HepG2 (cell line): ENCODE data around the gene RER1. TPM values are rescaled to one million over a fixed set of nuclear protein-coding genes. Genes with fewer than 3 reads are reported as not detected.

ENCODE experiments used
- ATAC-seq: fragments of 200-7000 bp; cut with Tn5 transposase; 3 replicates; pipeline ENCODE4 v1.9.1; 2020; ENCODE audit warnings: mild to moderate bottlenecking, moderate library complexity
- BruUV-seq: library from RNA; stranded (reverse); fragments of 400-500 nt; replicated peaks from 2 replicates; lab custom pipeline; 2021; lab: Mats Ljungman, UMichigan
- CTCF ChIA-PET: fragments of 300-600 bp; formaldehyde crosslinking; extraction: SDS; loops from one replicate; lab custom pipeline; 2021; ENCODE audit warnings: low total read pairs, inconsistent platforms, low intra/inter-chr PET ratio; lab: Yijun Ruan, JAX
- POLR2A ChIA-PET: fragments of 350-600 bp; sonication (Branson Sonifier 250); formaldehyde crosslinking; loops from one replicate; lab custom pipeline; 2020; ENCODE audit warnings: antibody characterized with exemption, inconsistent platforms; lab: Yijun Ruan, JAX
- DNase-seq: peaks from one replicate; pipeline ENCODE4 v3.0.0-alpha.2; 2015; ENCODE audit warnings: low spot score
- FAIRE-seq: peaks from 3 replicates; lab custom pipeline; 2011; peaks lifted over from hg19 to GRCh38; lab: Jason Lieb, UNC
- H2AFZ ChIP-seq: one replicate; pipeline ENCODE4 v1.6.1; 2011; ENCODE audit warnings: low read length, inconsistent platforms
- H3K27ac ChIP-seq: fragments of 300-600 bp; 3 replicates; pipeline ENCODE4 v1.8.0; 2011; ENCODE audit warnings: mixed run types, mild to moderate bottlenecking, mixed read lengths, low read length, inconsistent platforms; ENCODE audit not compliant: insufficient read depth; ENCODE audit errors: extremely low read length
- H3K27me3 ChIP-seq, 2 experiments: fragments of 200-600 bp in 1 of 2; 2 replicates in 1 of 2; 3 replicates in 1 of 2; pipeline versions ENCODE4 v1.6.0 to v1.8.0; 2011; ENCODE audit warnings: low read length in 2 of 2, mild to moderate bottlenecking in 2 of 2, moderate library complexity in 2 of 2, inconsistent platforms in 1 of 2; ENCODE audit not compliant: insufficient read depth in 2 of 2, control insufficient read depth in 1 of 2
- H3K36me3 ChIP-seq, 2 experiments: fragments of 200-600 bp in 1 of 2; replicated peaks in 1 of 2; 2 replicates in 1 of 2; 3 replicates in 1 of 2; pipeline versions ENCODE4 v1.5.1 to v1.8.0; 2011; ENCODE audit warnings: low read length in 2 of 2, inconsistent platforms in 1 of 2; ENCODE audit not compliant: insufficient read depth in 2 of 2, control insufficient read depth in 1 of 2
- H3K4me1 ChIP-seq: 2 replicates; pipeline ENCODE4 v1.5.1; 2012; ENCODE audit warnings: low read length, inconsistent platforms; ENCODE audit not compliant: insufficient read depth
- H3K4me2 ChIP-seq: 2 replicates; pipeline ENCODE4 v1.6.0; 2011; ENCODE audit warnings: low read depth, low read length, inconsistent platforms
- H3K4me3 ChIP-seq, 3 experiments: fragments of 200-600 bp in 1 of 3; sonication (generic), shearing (Covaris generic) in 1 of 3; replicated peaks in 1 of 3; 2 replicates each; pipeline ENCODE4 v1.5.1; 2011 to 2016; ENCODE audit warnings: low read length in 3 of 3, inconsistent platforms in 2 of 3, low read depth in 2 of 3, mild to moderate bottlenecking in 2 of 3, control low read depth in 1 of 3, mixed read lengths in 1 of 3; ENCODE audit not compliant: insufficient read depth in 1 of 3
- H3K79me2 ChIP-seq: one replicate; pipeline ENCODE4 v1.6.1; 2011; ENCODE audit warnings: low read length, inconsistent platforms; ENCODE audit not compliant: insufficient read depth
- H3K9ac ChIP-seq: 2 replicates; pipeline ENCODE4 v1.6.0; 2011; ENCODE audit warnings: mild to moderate bottlenecking, low read depth, low read length, inconsistent platforms; ENCODE audit not compliant: insufficient read depth
- H3K9me3 ChIP-seq: 2 replicates; pipeline ENCODE4 v1.5.1; 2012; ENCODE audit warnings: mild to moderate bottlenecking, low read length
- H4K20me1 ChIP-seq: 2 replicates; pipeline ENCODE4 v1.6.0; 2011; ENCODE audit warnings: inconsistent platforms, mild to moderate bottlenecking, low read length, moderate library complexity; ENCODE audit not compliant: insufficient read depth
- AHDC1 ChIP-seq: sonication (generic); formaldehyde crosslinking; IDR thresholded peaks from 2 replicates; pipeline ENCODE4 v1.5.1; 2020; ENCODE audit warnings: mild to moderate bottlenecking, missing genetic modification reagents, borderline replicate concordance
- ATF1 ChIP-seq: IDR thresholded peaks from 2 replicates; pipeline ENCODE4 v1.6.1; 2016; ENCODE audit warnings: mild to moderate bottlenecking, control low read depth
- CAMTA2 ChIP-seq: sonication (generic); formaldehyde crosslinking; IDR thresholded peaks from 2 replicates; pipeline ENCODE4 v1.4.0; 2020; ENCODE audit warnings: mild to moderate bottlenecking, missing genetic modification reagents, borderline replicate concordance
- CREB1 ChIP-seq, 2 experiments: fragments of 450-650 bp in 1 of 2; IDR thresholded peaks; 2 replicates each; pipeline ENCODE4 v1.6.1; 2016 to 2017; ENCODE audit warnings: control low read depth in 1 of 2, mild to moderate bottlenecking in 1 of 2, missing compliant biosample characterization in 1 of 2, missing genetic modification characterization in 1 of 2
- GMEB2 ChIP-seq: IDR thresholded peaks from 2 replicates; pipeline ENCODE4 v1.6.1; 2016; ENCODE audit warnings: missing biosample characterization, missing genetic modification reagents, low read depth
- SAFB2 ChIP-seq: sonication (generic); formaldehyde crosslinking; IDR thresholded peaks from 2 replicates; pipeline ENCODE4 v1.5.1; 2020; ENCODE audit warnings: missing genetic modification reagents, low read depth, mild to moderate bottlenecking, borderline replicate concordance
- TFAP4 ChIP-seq: sonication (generic); IDR thresholded peaks from 2 replicates; pipeline ENCODE4 v1.6.1; 2016; ENCODE audit warnings: low read depth, borderline replicate concordance
- ZFP41 ChIP-seq: sonication (generic); formaldehyde crosslinking; IDR thresholded peaks from 2 replicates; pipeline ENCODE4 v1.4.0; 2020; ENCODE audit warnings: mild to moderate bottlenecking, missing genetic modification reagents, borderline replicate concordance
- ZGPAT ChIP-seq: IDR thresholded peaks from 2 replicates; pipeline ENCODE4 v1.6.1; 2016; ENCODE audit warnings: mild to moderate bottlenecking
- ZNF24 ChIP-seq: fragments of 450-650 bp; IDR thresholded peaks from 2 replicates; pipeline ENCODE4 v1.6.1; 2017; ENCODE audit warnings: antibody characterized with exemption, mild to moderate bottlenecking
- ZNF484 ChIP-seq: sonication (generic); formaldehyde crosslinking; IDR thresholded peaks from 2 replicates; pipeline ENCODE4 v1.5.1; 2020; ENCODE audit warnings: mild to moderate bottlenecking, low read depth, missing genetic modification reagents, borderline replicate concordance
- ZNF776 ChIP-seq: sonication (generic); formaldehyde crosslinking; IDR thresholded peaks from 2 replicates; pipeline ENCODE4 v1.4.0; 2020; ENCODE audit warnings: mild to moderate bottlenecking, missing genetic modification reagents
- WGBS: methylation state at CpG from one replicate; pipeline ENCODE4 v1.1.6; 2017; ENCODE audit warnings: low lambda C conversion rate; 5-methylcytosine and 5-hydroxymethylcytosine counted together
- in situ Hi-C: cut with HindIII; loops from 2 replicates; pipeline ENCODE4 v1.10.0; 2017; ENCODE audit warnings: low pct_unique_long_range_greater_than_20kb; ENCODE audit not compliant: extremely low pct_ligation_motif_present
- intact Hi-C: fragments of 100-400 bp; cut with micrococcal nuclease; formaldehyde crosslinking; loops from one replicate; pipeline ENCODE4 v1.10.0; 2022; ENCODE audit not compliant: unreplicated experiment
- polyA plus RNA-seq, 8 experiments: library from polyadenylated mRNA; depleted of rRNA in 3 of 8; stranded (reverse) in 7 of 8; unstranded in 1 of 8; fragments of >200 nt; fragmentation: Illumina TruSeq in 4 of 8; extraction: Trizol in 4 of 8; gene quantifications; 2 replicates each; pipeline versions ENCODE4 v1.2.1 to v1.2.3, GENCODE V29; 2011 to 2016; ENCODE audit warnings: low read depth in 4 of 8, missing spikeins in 1 of 8, mixed read lengths in 1 of 8; ENCODE audit not compliant: insufficient read depth in 1 of 8
- total RNA-seq, 5 experiments: library from RNA; depleted of rRNA; stranded (reverse); fragments of >200 nt; fragmentation: Illumina TruSeq; extraction: Trizol; gene quantifications; 2 replicates each; pipeline ENCODE4 v1.2.3, GENCODE V29; 2016; ENCODE audit warnings: low read depth in 1 of 5

RER1 gene
- total and polyA plus RNA-seq, 2 of the 13 experiments (the other 11 are each of a cell fraction or from before 2014, with no cell fraction given) = 128 to 164 TPM

GRCh38 chr1:2363847-2364513 is 27.7 kb upstream of the RER1 start:
- no peaks in the 10 kb centered on the region for H4K20me1 ChIP-seq
- ATAC-seq (no peak), DNase-seq (no peak), FAIRE-seq (no peak)
- POLR2A ChIA-PET = no interaction called here
- H3K9ac ChIP-seq = no peak overlapping the region
- H2AFZ ChIP-seq = no peak overlapping the region
- no peak overlapping the region for H3K27ac ChIP-seq
- CTCF ChIA-PET = no interaction called here
- H3K27me3 ChIP-seq = no peaks in the 10 kb centered on the region
- no TSS peak for BruUV-seq
- H3K36me3 ChIP-seq = no peaks in the 10 kb centered on the region
- intact Hi-C loops = no loop called here
- no peaks in the 10 kb centered on the region for H3K9me3 ChIP-seq
- no peak overlapping the region for H3K4me3 ChIP-seq
- no peaks in the 10 kb centered on the region for H3K4me1 ChIP-seq
- in situ Hi-C loops = no loop called here
- 98% methylated on average over 2 of the region's 2 CpGs for WGBS
- TF ChIP-seq ZFP41 (CRISPR knock-in tag) (no peak), GMEB2 (CRISPR knock-in tag) (no peak), ATF1 (CRISPR knock-in tag) (no peak), CAMTA2 (CRISPR knock-in tag) (no peak), SAFB2 (CRISPR knock-in tag) (no peak), ZNF24 (no peak), ZGPAT (no peak), AHDC1 (no peak), CREB1 (IDR thresholded peaks at IDR 0.05) (no peak), CREB1 (CRISPR knock-in tag; IDR thresholded peaks at IDR 0.05) (no peak), TFAP4 (no peak), ZNF484 (CRISPR knock-in tag) (no peak), ZNF776 (CRISPR knock-in tag) (no peak)
- TF ChIP-seq, all 625 proteins: peak for 0
- no peaks in the 10 kb centered on the region for H3K79me2 ChIP-seq
- H3K4me2 ChIP-seq = no peak overlapping the region
